ENCODE data around the gene HTRA3. TPM values are rescaled to one million over a fixed set of nuclear protein-coding genes. Genes with fewer than 3 reads are reported as not detected.
A peak's percentile ranks its signal among the peaks of the same experiment; 100 is the strongest.

HTRA3 gene
- total and polyA plus RNA-seq, 10 donors: 0.26 to 5.5 (median 2.5) TPM

DNA sequence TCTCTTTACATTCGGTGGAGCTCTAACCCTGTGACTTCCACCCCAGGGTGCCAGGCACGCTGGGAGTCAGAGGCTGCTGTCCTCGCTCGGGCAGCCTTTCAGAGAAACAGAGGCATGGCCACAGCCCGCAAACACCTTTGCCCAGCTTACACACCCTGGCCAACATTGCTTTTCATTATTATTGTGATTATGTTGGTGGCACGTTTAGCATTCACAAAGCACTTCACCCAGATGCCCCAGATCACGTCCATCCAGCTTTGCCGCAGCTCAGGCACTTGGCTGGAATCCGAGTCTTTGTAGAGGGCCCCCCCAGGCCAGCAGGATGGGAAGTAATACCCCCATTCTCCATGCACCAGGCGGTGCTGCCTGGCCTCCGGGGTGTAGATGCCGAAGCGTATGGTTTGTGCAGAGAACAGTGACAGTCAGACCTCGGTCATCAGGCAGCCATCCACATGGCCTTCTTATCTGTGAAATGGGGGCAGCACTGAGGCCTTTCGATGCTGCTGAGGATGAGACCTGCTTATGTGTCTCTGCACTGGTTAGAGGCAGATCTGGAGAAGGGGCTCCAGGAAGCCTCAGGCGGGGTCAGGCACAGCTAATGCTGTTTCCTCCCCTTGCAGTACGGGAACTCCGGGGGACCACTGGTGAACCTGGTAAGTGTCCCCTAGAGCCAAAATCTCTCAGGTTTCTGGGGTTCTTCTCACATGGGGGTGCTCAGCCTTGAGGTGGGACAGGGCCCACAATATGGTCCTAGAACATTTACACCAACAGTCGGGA is 22.3 kb downstream of the HTRA3 start:
- H3K27me3 ChIP-seq (replicated peaks in 1 of 7): peaks cover 0 to 2% (median 0%) of the 10 kb centered on the region in 7 donors
- H3K27ac ChIP-seq: no peak overlapping the region
- H3K9me3 ChIP-seq: no peaks in the 10 kb centered on the region
- H3K4me3 ChIP-seq: no peak overlapping the region
- TF ChIP-seq POLR2AphosphoS5 (IDR thresholded peaks at IDR 0.05) (no peak), POLR2A (IDR thresholded peaks at IDR 0.05) (no peak)
- TF ChIP-seq, protein P1, sequence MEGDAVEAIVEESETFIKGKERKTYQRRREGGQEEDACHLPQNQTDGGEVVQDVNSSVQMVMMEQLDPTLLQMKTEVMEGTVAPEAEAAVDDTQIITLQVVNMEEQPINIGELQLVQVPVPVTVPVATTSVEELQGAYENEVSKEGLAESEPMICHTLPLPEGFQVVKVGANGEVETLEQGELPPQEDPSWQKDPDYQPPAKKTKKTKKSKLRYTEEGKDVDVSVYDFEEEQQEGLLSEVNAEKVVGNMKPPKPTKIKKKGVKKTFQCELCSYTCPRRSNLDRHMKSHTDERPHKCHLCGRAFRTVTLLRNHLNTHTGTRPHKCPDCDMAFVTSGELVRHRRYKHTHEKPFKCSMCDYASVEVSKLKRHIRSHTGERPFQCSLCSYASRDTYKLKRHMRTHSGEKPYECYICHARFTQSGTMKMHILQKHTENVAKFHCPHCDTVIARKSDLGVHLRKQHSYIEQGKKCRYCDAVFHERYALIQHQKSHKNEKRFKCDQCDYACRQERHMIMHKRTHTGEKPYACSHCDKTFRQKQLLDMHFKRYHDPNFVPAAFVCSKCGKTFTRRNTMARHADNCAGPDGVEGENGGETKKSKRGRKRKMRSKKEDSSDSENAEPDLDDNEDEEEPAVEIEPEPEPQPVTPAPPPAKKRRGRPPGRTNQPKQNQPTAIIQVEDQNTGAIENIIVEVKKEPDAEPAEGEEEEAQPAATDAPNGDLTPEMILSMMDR (IDR thresholded peaks at IDR 0.05 in 8 of 11, conservative IDR thresholded peaks at IDR 0.05 in 3 of 11): no peak
- WGBS, 5 donors: 87 to 96% (median 93%) methylated on average over 14 to 19 of the region's 19 CpGs
- DNase-seq: peak; percentile 39
- H3K4me1 ChIP-seq: peaks cover 0 to 12% (median 0%) of the 10 kb centered on the region in 6 donors
- peaks cover 0 to 43% (median 0%) of the 10 kb centered on the region in 6 donors for H3K36me3 ChIP-seq
- intact Hi-C loops (cut with DNase I; ENCODE audit: low total_unique reads): no loop called here

DNA sequence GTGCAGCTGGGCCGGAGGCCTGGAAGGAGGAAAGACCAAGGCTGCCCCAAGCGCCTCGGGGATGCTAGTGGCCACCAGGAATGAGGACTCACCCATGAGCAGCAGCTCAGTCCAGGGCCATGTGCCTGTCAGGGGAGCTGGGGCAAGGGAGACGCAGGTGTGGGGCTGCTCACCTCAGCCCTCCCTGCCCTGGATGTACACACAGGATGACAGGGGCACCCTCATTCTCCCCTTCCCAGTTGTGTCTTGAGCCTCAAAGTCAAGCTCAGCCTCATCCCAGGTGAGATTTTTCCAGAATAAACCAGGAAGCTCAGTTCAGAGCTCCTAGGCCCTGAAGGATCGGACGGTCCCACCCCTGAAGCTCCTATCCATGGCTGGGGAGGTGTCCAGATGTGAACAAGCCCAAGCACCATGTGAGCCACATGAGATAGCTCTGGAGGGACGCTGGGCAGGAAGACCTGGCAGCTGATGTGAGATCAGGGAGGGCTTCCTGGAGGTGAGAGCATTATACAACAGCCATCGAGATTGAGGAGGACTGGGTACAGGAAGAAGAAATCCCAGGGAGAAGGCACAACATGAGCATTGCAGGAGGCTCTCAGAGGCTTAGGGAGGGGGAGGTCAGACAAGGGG is 23.0 kb downstream of the HTRA3 start:
- Histone ChIP-seq H3K36me3 (peaks cover 0 to 49% (median 0%) of the 10 kb centered on the region in 6 donors), H3K9me3 (no peaks in the 10 kb centered on the region), H3K4me1 (peaks cover 0 to 12% (median 0%) of the 10 kb centered on the region in 6 donors), H3K27me3 (replicated peaks in 1 of 7) (peaks cover 0 to 3% (median 0%) of the 10 kb centered on the region in 7 donors), H3K27ac (no peak overlapping the region), H3K4me3 (no peak overlapping the region)
- DNase-seq: peak; percentile 39
- intact Hi-C loops (cut with DNase I; ENCODE audit: low total_unique reads): no loop called here
- WGBS, 5 donors: 56 to 91% (median 87%) methylated on average over 4 to 8 of the region's 8 CpGs
- TF ChIP-seq, protein P1 (IDR thresholded peaks at IDR 0.05 in 8 of 11, conservative IDR thresholded peaks at IDR 0.05 in 3 of 11): no peak
- no peak for TF ChIP-seq POLR2A (IDR thresholded peaks at IDR 0.05)
- no peak for TF ChIP-seq POLR2AphosphoS5 (IDR thresholded peaks at IDR 0.05)

DNA sequence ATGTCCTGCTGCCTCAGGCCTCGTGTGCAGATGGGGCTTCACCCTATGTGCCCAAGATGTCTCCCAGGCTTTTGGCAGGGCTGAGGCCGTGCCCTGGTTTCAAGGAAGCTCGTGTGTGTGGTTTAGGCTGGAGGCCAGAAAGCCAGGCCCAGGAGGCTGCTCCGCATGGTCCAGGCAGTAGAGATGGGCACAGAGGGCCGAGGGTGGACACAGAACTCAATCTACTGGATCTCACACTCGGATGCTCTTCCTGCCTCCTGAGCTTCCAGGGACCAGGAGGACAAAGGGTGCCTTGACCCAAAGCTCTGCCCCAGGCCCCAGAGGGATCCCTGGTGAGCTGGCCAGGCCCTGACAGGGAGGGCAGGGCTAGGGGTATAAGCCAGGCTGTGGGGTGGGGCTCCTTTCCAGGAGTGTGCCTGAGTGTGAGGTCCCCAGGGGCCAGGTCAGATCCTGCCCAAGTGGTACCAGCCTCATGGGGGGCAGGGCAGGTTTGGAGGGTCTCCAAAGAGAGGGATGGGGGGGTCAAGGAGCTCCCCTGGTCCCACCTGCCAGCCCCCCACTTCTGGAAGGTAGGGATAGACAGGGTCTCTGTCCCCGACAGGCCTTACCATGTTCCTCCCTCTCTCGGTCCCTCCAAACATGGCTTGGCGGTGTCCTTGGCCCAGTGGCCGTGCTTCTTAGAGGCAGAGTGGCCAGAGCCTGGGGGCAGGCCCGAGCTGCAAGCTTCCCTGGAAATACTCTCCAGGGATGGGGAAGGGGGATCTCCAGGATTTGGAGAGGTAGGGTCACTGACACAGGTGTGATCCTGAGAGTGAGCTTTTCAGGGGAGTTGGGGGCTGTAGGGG is 23.8 kb downstream of the HTRA3 start:
- WGBS, 5 donors: 78 to 88% (median 84%) methylated on average over 6 to 11 of the region's 11 CpGs
- H3K4me1 ChIP-seq: peaks cover 0 to 12% (median 0%) of the 10 kb centered on the region in 6 donors
- peak; percentile 64 for DNase-seq

More for the DNA sequence above, 23.8 kb downstream of the HTRA3 start:
- Histone ChIP-seq H3K27me3 (replicated peaks in 1 of 7) (peaks cover 0 to 4% (median 0%) of the 10 kb centered on the region in 7 donors), H3K27ac (no peak overlapping the region), H3K4me3 (no peak overlapping the region), H3K36me3 (peaks cover 0 to 49% (median 0%) of the 10 kb centered on the region in 6 donors), H3K9me3 (no peaks in the 10 kb centered on the region)
- TF ChIP-seq, protein P1 (IDR thresholded peaks at IDR 0.05 in 8 of 11, conservative IDR thresholded peaks at IDR 0.05 in 3 of 11): no peak
- no peak for TF ChIP-seq POLR2AphosphoS5 (IDR thresholded peaks at IDR 0.05)
- no peak for TF ChIP-seq POLR2A (IDR thresholded peaks at IDR 0.05)
- intact Hi-C loops (cut with DNase I; ENCODE audit: low total_unique reads): no loop called here
